ENCODE measurements around the gene RNF41.

- TF ChIP-seq, protein P1, sequence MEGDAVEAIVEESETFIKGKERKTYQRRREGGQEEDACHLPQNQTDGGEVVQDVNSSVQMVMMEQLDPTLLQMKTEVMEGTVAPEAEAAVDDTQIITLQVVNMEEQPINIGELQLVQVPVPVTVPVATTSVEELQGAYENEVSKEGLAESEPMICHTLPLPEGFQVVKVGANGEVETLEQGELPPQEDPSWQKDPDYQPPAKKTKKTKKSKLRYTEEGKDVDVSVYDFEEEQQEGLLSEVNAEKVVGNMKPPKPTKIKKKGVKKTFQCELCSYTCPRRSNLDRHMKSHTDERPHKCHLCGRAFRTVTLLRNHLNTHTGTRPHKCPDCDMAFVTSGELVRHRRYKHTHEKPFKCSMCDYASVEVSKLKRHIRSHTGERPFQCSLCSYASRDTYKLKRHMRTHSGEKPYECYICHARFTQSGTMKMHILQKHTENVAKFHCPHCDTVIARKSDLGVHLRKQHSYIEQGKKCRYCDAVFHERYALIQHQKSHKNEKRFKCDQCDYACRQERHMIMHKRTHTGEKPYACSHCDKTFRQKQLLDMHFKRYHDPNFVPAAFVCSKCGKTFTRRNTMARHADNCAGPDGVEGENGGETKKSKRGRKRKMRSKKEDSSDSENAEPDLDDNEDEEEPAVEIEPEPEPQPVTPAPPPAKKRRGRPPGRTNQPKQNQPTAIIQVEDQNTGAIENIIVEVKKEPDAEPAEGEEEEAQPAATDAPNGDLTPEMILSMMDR (IDR thresholded peaks at IDR 0.05): no peak
- no peak for TF ChIP-seq EP300 (IDR thresholded peaks at IDR 0.05)
Observed at GRCh38 chr12:56234746-56235436, 13.2 kb upstream of the RNF41 start.
